HG03095 (cell line): ENCODE results near the gene ENHO.

ENCODE experiments used
- ATAC-seq: cut with Tn5 transposase; IDR thresholded peaks from one replicate; pipeline ENCODE4 v1.9.1; 2021; ENCODE audit warnings: moderate library complexity; ENCODE audit not compliant: unreplicated experiment

The ENHO gene

DNA sequence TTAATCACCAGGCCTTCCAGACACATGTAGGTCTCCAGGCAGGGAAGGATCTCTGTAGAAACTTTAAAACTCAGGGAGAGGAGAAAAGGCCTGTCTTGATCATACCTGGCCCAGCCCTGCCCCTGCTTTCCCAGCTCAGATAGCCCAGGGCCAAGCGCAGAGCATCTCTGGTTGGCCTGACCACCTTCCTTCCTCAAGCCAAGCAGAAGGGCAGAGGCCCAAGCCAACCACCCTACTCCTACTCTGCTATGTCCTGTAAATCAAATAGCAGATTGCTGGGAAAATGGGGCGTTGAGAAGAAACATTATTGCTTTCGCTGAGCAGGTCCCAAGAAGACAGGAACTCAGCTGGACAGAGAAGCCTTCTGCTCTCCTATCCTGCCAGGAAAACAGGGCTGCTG is 14.3 kb downstream of the ENHO start:
- ATAC-seq = no peak

DNA sequence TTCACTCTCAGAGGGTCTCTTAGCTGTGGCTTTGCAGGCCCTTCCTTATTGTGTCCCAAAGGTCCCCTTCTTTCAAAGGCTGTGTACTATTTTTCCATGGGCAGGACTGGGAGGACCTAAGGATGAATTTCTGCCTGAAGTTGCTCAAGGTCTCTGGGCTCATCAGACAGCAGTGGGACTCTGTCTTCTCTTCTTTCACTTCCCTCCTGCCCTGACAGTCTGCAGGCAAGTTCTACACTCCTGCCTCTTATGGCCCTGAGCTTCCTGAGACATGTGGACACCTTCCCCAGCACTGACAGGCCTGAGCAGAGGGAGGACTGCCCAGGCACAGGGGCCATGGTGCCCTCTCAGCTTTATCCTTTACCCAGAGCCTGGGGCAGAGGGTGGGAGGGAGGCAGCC is 14.8 kb downstream of the ENHO start:
- no peak for ATAC-seq

DNA sequence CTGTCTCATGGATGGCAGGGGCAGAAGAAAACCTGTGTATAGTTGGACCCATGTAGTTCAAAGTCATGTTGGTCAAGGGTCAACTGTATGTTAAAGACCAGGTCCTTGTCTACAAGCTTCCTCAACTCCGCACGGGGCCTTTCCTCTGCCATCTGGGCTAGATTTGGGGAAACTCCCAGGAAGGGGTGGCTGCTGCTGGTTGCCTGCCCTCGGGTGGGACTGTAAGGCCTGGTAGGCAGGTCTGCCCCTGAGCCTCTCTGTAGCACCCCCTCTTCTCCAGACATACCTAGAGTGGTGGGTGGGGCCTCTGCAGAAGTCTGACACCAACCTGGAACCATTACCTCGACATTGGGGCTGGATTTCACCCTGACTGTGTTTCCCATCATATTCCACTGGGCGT is 15.2 kb downstream of the ENHO start:
- no peak for ATAC-seq

DNA sequence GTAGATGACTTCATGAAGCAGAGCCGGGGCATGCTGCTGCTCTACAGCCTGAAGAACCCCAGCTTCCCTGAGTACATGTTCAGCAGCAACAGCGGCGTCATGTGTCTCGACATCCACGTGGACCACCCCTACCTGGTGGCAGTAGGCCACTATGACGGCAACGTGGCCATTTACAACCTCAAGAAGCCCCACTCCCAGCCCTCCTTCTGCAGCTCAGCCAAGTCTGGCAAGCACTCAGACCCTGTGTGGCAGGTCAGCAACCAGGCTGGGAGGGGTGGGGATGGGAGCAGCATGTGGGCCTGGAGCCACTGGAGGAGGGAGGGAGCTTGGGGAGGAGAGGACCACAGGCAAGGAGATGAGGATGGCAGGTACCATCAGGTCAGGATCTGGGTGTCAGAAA is 16.2 kb downstream of the ENHO start:
- no peak for ATAC-seq

DNA sequence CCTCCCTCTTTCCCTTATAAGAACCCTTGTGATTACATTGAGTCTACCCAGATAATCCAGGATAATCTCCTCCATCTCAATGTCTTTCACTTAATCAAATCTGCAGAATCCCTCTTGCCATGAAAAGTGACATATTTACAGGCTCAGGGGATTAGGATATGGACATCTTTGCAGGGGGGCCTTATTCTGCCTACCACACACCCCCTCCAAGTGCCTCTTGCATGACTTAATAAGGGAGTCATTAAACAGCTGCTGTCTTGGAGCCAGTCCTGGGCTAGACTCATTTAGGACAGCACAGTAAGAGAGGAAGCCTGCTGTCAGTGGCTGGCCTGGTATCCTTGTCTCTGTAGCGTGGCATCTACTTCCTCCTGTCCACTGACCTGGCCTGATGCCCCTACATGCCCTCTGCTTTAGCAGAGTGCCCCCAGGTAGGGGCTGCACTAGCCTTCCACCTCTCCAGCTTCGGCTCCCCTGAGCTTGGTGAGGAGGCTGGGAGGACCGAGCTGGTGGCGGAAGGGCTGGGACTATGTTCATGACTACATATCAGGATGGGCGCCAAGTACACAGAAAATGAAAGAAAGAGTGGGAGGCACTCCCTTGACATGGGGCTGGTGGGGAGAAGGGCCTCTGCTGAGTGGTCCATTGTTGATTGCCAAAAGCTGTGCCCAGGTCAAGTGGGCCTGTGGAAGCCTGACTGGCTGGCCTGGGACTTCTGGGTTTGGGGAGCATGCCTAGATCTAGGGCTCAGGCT is 17.2 kb downstream of the ENHO start:
- no peak for ATAC-seq

DNA sequence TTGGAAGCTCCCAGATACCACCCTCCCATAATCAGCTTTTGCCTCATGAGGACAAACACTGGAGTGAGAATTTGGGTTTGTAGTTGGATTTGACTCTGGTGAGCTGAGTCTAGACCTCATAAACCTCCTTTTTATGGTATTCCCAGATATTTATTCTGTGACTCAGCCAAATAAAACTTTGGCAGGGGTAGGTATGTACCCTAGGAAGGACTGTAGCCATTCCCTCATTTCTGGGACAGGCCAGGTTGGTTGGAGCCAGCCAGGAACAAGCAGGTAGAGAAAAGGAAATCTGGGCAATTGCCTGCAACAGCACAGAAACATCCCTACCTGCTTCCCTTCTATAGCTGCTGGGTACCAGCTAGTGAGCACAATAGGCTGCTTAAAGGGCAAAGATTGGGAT is 19.4 kb downstream of the ENHO start:
- no peak for ATAC-seq

DNA sequence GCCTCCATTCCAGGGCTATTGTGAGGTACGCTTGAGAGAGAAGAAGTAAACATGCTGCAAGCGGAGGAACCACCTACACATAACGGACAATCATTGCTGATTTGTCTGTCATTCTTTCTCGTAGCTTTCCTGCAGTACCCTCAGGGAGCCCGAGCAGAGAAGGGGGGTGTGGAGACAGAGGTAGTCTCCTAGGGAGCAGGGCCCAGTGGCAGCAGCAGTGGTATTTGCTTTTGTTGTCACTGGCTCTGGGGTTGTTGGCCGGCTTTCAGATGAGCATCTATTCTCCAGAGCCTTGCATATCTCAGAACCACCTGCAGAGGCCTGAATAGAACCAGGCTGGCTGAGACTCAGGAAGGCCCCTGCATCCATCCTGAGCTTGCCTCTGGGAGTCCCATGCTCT is 19.9 kb downstream of the ENHO start:
- no peak for ATAC-seq

DNA sequence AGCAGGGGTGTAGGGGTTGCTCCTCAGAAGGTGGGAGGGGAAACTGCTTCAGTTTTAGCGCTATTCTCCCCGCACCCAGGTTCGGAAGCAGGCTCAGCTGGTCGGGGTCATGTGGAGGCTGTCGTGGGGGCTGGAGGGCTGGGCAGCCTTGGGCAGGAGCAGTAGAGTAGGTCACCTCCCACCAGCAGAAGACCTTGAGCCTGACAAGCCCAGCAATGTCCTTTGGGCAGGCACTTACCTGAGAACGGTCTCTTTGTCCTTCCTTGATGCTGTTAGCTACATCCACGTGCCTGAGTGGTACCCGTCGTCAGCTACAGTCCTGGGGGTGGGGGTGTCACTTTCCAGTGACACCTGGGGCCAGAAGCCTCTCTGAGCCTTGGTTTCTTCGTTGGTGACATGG is 20.3 kb downstream of the ENHO start:
- no peak for ATAC-seq

DNA sequence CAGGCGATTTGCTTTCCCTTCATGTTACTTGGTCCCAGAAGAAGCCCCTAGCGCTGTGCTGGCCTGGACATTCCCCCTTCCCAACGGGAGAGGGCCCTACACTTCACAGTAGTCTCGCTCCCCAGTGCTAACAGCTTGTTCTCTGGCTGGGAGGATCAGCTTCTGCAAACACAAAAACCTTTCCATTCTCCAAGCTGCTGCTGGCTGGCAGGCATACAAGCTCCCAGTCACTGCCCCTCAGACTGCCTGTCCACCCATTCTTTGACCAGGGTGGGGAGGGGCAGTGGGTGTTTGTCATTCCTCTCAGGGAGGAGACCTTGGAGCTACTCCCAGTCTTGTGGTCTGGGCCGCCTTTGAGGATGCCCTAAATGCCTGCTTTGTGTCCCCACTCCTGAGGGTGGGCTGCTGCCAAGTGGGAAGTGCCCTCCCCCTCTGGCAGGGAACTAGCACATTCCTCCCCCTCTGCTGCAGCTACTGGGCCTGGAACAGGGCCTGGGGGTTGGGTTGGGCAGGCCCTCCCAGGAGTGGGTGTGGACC is 20.8 kb downstream of the ENHO start:
- no peak for ATAC-seq

DNA sequence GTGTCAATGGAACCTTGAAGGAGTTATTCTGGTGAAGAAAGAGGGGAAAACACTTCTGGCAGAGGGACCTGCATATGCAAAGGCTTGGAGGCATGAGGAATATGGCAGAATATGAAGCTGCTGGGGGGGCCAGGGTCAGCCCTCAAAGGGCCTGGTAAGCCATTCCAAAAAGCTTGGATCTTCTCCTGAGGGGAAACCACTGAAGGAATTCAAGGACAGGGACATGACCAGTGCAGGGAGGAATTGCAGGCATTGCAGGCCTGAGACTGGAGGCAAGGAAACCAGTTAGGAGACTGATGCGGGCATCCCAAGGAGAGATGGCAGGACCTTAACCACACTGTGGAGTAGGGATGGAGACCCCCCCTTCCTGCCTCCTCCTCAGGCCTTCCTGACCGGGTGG is 21.4 kb downstream of the ENHO start:
- ATAC-seq = no peak

DNA sequence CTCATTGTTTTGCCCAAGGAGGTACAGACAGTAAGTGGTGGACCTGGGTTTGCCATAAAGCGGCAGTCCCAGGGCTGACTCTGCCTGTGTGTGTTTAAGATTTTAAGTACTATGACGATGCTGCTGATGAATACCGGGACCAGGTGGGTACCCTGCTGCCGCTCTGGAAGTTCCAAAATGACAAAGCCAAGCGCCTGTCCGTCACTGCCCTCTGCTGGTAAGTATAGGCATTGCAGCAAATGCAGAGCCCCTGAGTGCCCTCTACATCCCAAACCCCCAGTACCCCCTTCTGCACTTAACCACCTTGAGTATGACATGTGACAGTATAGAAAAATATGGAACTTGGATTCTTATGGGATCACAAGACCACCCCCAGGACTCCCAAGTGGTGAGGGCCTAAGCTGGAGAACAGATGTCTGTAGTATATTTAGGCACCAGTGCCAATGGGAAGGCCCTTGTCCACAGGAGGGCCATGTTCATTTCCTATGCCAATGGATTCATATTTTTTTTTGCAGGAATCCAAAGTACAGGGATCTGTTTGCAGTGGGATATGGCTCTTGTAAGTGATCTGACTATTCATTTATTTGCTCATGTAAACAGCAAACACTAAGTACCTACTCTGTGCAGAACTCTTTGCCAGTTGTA is 22.0 kb downstream of the ENHO start:
- ATAC-seq = no peak

DNA sequence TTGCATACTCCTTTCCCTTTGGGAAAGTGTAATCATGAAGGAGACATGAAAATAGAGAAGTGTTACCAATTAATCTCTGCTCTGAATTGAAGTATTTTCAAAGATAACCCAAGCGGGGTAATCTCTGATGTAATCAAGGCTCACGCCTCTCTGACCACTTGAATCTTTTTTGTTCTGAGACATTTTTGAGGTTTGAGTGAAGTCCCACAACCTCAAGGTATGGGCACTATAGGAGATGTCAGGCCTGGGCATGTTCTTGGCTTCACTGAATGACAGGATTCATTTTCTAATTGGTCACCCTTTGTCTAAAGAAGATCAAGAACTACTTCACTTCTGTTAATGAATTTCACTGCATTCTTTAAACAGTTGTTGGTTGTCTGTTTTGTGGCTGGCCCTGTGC is 23.7 kb downstream of the ENHO start:
- no peak for ATAC-seq

DNA sequence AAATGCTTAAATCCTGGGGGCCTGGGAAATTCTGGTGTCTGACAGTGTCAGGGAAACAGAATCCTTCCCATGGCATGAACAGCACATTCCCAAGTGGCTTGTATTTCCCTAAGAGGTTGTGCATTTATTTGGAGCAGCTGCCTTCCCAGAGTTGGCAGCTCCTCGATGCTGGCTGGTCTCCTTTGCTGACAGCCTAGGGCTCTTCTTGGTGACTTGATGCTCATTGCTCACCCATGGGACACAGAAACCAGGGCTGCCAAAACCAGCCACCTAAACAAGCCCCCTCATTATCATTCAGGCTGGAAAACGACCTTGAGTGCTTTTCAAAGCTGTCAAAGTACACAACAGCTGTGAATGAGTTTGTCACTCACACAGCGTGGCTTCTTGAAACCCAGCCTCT is 24.2 kb downstream of the ENHO start:
- no peak for ATAC-seq

DNA sequence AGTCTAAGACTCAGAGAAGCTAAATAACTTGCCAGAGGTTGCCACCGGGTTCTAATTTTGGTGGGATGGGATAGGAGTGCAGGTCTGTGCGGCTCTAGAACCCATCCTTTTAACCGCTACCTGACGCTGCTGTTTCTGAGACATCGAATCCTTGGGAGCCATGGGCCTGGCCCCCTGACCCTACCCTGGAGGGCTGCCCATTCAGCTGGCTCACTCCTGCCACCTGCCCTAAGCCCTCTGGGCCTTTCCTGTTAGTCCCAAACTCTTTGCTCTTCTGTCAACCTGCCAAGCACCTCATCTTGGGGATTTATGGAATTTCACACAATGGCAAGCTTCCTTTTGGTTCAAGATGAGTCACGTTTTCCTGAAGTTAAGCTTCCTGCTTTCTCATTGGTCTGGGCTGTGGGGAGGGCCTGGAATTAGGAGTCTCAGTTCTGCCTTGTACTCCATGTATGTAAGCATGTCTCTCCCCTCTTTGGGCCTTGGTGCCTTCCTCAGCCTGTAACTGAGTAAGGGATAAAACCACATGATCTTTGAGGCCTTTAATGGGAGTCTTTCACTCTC is 26.6 kb downstream of the ENHO start:
- ATAC-seq = no peak

DNA sequence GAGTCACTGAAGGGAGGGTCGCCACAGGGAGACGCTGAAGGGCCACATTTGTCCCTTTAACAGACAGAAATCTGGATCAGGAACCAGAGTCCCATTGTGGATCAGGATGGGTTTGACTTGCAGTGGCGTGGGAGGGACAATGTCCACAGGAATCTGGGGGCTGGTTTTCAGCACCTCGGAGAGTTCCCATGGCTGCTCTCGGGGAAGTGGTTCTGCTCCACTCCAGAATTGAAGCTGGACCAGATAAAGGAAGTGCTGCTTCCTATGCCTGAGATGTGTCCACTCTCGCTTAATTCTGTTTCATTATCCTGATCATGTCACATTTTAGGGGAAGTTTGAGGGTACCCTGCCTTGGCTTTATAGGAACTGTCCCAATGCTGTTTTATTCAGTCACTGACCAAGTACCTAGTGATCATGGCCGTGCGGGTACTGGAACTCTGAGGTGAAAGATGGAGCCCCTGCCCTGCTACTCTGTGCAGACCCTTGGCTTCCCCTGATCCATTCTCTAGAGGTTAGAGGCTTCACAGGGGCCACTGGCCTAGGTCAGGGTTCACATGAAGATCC is 28.7 kb downstream of the ENHO start:
- ATAC-seq = no peak

DNA sequence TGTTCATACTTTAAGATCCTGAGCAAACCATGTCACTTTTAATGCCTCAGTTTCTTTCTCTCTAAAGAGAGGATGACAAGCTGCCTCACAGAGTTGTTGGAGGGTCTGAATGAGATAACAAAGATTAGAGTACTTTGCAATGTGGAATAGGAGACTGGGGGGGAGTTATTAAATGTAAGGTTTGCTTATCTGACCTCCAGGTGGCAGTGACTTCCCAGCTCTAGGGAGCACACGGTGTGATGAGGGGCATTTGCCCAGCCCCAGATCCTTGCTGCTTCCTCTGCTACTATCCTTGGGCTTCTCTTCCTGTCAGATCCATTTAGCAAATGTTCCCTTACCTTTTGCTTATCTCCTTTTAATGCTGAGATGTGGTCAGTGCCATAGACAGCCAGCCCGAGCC is 30.7 kb downstream of the ENHO start:
- no peak for ATAC-seq

DNA sequence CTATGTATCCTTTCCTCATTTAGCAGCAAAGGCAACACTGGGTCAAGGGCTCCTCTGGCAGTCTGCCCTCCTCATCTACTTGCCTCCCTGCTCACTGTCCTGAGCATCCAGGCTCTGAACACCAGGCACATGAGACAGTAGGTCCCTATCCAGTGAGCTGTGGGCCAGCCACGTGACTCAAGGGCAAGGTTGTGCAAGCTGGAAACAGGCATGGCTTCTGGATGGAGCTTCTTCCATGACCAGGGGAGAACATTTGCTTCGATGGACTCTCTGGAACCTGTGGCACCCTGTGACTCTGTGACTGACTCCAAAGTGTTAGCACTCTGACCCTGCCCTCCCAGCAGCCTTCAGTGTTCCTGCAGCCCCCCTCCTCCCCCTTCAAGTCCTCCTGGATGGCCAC is 31.2 kb downstream of the ENHO start:
- no peak for ATAC-seq

DNA sequence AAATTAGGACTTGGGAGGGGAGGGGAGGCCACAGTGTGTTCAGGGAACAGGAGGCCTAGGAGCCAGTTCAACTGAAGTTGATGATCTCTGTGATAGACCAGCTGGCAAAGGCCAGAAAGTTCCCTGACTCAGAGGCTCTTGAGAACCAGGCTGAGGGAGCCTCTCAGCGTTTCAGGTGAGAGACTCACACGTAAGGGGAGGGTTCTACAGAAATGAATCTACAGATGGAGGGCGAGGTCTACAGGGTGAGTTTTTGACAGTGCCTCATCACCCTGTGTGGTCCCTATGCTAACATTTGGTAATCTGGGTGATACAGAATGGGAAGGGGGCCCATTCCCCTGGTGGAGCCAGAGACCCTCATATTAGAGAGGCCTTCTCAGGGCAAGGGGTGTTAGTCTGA is 32.0 kb downstream of the ENHO start:
- ATAC-seq = no peak

DNA sequence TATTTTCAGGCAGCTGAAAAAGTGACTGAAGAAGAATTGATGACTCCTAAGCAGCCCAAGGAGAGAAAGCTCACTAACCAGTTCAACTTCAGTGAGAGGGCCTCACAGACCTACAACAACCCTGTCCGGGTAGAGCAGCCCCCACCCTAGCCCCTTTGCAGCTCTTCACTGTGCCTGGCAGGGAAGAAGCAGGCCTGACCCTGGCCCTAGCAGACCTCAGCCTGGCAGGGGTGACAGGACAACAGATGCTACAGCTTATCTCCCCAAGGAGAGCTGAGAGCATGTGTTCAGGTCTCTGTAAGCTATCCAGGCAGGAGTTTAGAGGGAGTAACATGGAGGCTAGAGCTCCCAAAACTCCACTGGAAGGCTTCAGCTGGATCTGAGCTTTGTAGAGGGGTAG is 32.4 kb downstream of the ENHO start:
- no peak for ATAC-seq

DNA sequence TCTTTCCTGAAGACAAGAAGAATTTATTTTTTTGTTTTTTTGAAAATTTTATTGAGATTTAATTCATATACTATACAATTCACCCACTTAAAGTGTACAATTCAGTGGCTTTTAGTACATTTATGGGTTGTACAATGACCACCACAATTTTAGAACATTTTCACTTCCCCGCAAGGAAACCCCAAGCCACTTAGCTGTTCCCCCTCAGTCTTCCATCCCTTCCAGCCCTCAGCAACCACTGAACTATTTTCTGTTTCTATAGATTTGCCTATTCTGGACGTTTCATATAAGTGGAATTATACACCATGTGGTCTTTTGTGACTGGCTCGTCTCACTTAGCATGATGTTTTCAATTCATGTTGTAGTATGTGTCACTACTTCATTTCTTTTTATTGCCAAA is 36.2 kb downstream of the ENHO start:
- no peak for ATAC-seq

DNA sequence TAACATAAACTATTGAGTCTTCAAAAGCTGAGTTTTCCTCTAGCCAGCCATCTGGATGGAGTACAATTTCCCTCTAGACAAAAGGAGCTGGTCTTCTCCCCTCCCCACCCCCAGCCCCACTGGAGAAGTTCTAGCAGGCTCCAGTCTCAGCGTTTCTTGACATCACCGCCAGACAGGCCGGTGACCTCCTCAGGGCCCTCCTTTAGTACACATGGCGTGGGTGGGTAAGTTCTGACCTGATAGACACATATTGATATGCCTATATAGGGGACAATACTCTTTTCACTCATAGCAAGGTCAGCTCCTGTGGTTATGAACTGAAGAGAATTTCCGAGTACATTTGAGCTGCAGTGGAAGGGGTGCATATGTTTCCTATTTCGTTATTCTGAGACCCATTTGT is 37.0 kb downstream of the ENHO start:
- ATAC-seq = no peak

DNA sequence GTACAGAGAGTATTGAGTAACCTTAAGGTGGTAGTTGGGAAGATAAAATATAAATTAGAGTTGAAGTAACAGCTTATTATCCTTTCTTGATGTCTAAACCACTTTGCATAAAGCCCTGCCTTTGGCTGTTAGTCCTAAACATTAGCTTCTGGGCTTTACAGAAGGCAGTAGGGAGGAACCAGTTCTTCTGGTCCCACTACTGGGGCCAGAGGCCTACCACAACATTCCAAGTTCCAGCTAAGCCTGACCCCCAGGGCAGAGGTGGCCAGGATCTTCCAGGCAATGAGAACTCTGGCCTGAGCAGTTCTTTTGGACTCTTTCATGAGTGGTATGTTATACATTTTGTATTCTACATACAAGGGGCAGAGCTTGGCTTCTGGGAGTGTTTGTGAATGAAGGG is 38.1 kb downstream of the ENHO start:
- no peak for ATAC-seq
